GM21737 (cell line): ENCODE results near the gene TSHB.

Experiments used
- ATAC-seq: cut with Tn5 transposase; IDR thresholded peaks from one replicate; pipeline ENCODE4 v1.9.1; 2021; ENCODE audit warnings: mild to moderate bottlenecking, moderate library complexity; ENCODE audit not compliant: unreplicated experiment

The TSHB gene

GRCh38 chr1:115057661-115058254 lies 28.1 kb downstream of the TSHB start:
- ATAC-seq = no peak

- ATAC-seq = no peak
Observed at GRCh38 chr1:115059316-115059715, 29.7 kb downstream of the TSHB start.

GRCh38 chr1:115060501-115060900 lies 30.9 kb downstream of the TSHB start:
- ATAC-seq = no peak

- no peak for ATAC-seq
Observed at GRCh38 chr1:115062542-115063004, 32.9 kb downstream of the TSHB start.

- ATAC-seq = no peak
Observed at GRCh38 chr1:115063228-115063901, 33.7 kb downstream of the TSHB start.

GRCh38 chr1:115064461-115064860 lies 34.8 kb downstream of the TSHB start:
- ATAC-seq = no peak

- no peak for ATAC-seq
Observed at GRCh38 chr1:115065021-115065420, 35.4 kb downstream of the TSHB start.

GRCh38 chr1:115067161-115067859 lies 37.7 kb downstream of the TSHB start:
- no peak for ATAC-seq

GRCh38 chr1:115068826-115069585 lies 39.4 kb downstream of the TSHB start:
- no peak for ATAC-seq

GRCh38 chr1:115069659-115070308 lies 40.2 kb downstream of the TSHB start:
- ATAC-seq = no peak

- ATAC-seq = no peak
Observed at GRCh38 chr1:115071012-115071664, 41.5 kb downstream of the TSHB start.

GRCh38 chr1:115073298-115074087 lies 43.9 kb downstream of the TSHB start:
- ATAC-seq = no peak

- no peak for ATAC-seq
Observed at GRCh38 chr1:115074839-115075534, 45.4 kb downstream of the TSHB start.

- ATAC-seq = no peak
Observed at GRCh38 chr1:115076384-115076915, 46.8 kb downstream of the TSHB start.

- no peak for ATAC-seq
Observed at GRCh38 chr1:115077286-115077983, 47.8 kb downstream of the TSHB start.

GRCh38 chr1:115077984-115078330 lies 48.3 kb downstream of the TSHB start:
- no peak for ATAC-seq

- ATAC-seq = no peak
Observed at GRCh38 chr1:115078708-115079107, 49.1 kb downstream of the TSHB start.

GRCh38 chr1:115082949-115083348 lies 53.3 kb downstream of the TSHB start:
- ATAC-seq = no peak
